HG03103 (cell line): ENCODE results near the gene SNPH.
"Not testable (repeated sequence)": the region's sequence is repeated elsewhere in the genome, so short reads cannot be mapped to it uniquely, and the experiment has no call there.

ENCODE experiments used
- ATAC-seq: cut with Tn5 transposase; IDR thresholded peaks from one replicate; pipeline ENCODE4 v1.9.1; 2021; ENCODE audit warnings: low read depth; ENCODE audit not compliant: unreplicated experiment

Gene SNPH

GRCh38 chr20:1334761-1335160 lies 68.7 kb downstream of the SNPH start:
- no peak for ATAC-seq

DNA sequence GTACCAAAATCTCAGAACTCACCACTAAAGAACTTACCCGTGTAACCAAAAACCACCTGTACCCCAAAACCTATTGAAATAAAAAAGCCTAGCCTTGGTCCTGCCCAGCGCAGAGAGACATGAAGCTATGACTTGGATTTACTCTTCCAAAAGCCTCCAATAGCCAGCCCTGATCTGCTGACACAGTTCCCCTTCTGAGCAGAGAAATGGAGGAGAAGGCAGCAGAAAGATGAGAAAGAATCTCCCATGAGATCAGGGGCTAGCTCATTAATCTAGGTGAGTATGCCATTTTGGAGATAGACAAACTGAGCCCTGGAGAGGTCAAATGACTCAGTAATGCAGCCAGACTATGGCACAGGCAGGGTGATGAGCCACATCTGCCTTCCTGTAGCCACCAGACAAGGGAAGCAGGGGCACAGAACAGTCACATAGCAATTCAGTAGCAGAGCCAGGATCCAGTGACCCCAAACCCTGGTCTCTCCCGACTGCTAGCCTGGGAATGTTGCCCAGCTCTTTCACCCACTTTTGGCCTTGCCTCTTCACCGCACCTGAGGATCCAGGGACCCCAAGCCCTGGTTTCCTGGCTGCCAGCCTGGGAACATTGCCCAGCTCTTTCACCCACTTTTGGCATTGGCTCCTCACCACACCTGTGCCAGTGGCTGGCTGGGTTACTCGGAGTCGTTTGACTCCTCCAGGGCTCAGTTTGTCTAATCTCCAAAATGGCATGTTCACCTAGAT lies 70.0 kb downstream of the SNPH start:
- ATAC-seq: no peak

DNA sequence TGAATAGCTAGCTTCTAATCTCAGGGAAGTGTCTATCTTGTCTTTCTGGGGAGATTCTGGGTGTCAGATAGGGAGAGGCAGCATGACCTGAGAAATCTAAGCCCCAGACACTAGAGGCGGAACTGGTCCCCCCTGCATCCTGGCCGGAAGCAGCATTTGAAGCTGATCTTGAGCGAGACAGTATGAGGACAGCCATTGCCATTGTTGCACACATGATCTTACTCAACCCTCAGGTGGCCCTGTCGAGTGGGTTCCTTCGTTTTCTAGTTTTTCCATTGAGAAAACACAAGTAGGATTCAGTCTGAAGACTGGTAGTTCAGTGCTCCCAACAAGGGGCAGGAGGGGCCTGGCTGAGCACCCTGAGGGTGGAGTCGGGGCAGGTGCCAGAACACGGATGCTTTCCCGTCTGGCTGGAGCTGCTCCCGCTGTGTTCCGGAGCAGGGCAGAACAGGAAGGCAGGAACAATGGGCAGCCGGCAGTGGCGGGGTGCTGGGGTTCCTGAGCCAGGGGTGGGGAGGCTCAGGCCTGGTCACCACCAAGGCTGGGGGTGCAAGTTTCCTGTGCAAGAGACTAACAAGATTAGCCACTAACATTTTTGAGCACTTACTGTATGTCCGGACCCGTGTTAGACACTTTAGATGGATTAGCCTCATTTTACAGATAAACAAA lies 70.7 kb downstream of the SNPH start:
- no peak for ATAC-seq

- no peak for ATAC-seq
These were observed 71.3 kb downstream of the SNPH start for GRCh38 chr20:1337441-1337840.

- no peak for ATAC-seq
These were observed 72.0 kb downstream of the SNPH start for GRCh38 chr20:1338096-1338495.

DNA sequence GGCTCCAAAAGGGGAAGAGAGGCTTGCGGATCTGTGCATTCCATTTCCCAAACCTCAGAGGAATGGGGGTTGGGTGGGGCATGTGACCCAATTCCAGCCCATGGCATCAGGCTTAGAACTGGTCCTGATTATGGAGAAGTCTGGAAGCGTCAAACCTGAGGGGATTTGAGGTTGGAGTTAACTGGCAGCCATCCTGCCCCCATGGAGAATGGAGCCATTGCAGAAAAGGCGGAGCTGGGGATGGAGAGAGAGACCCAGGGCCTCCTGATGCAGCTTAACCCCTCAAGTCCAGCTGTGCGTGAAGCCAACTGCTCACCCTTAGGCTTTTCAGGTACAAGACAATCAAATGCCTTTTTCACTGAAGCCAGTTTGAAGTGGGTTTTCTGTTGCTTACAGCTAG lies 72.7 kb downstream of the SNPH start:
- ATAC-seq: no peak

DNA sequence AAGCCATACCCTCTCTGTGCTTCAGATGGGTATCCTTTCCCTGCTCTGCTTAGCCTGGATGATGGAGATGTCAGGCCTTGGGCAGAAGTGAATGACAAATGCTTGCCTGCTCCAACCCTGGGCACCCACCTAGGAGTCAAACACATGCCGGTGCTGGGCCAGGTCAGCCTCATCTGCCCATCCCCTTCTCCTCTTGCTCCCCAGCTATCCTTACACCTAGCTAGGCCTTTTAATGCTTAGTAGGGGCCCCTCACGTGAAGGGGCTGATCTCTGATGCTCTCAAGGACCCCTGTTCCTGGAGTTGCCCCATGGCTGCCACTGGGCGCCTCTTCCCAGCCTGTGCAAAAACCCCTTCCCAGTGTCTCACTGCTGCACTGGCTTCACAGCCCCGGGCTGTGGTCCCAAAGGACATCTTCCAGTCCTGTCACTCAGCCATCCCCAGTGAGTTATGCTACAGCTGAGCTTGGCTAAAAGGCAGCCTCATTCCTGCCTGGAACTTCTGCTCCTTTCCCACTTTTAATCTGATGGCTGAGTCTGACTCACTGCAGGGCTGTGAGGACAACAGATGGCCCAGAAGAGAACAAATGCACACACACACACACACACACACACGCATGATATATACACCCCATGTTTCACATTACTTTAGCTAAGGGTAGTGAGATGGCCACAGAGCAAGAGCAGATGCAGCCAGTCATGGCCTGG lies 75.6 kb downstream of the SNPH start:
- no peak for ATAC-seq

DNA sequence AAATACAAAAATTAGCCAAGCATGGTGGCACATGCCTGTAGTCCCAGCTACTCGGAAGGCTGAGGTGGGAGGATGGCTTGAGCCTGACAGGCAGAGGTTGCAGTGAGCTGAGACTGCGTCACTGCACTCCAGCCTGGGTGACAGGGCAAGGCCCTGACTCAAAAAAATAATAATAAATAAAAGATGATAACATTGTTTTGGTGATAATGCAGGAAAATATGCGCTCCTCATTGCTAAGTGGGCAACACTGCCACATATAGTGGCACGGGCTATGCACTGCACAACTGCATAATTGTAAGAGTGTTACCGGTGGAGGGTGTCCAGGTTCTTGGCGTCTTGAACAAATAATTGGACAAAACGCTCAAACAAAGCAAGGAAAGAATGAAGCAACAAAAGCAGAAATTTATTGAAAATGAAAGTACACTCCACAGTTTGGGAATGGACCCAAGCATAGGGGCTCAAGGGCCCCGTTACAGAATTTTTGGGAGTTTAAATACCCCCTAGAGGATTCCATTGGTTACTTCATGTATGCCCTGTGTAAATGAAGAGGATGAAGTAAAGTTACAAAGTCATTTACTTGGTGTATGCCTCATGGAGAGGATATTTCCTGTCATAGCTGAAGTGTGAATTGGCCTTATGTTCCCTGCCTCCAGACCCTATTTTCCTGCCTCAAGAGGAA lies 77.5 kb downstream of the SNPH start:
- ATAC-seq: not testable (repeated sequence)

DNA sequence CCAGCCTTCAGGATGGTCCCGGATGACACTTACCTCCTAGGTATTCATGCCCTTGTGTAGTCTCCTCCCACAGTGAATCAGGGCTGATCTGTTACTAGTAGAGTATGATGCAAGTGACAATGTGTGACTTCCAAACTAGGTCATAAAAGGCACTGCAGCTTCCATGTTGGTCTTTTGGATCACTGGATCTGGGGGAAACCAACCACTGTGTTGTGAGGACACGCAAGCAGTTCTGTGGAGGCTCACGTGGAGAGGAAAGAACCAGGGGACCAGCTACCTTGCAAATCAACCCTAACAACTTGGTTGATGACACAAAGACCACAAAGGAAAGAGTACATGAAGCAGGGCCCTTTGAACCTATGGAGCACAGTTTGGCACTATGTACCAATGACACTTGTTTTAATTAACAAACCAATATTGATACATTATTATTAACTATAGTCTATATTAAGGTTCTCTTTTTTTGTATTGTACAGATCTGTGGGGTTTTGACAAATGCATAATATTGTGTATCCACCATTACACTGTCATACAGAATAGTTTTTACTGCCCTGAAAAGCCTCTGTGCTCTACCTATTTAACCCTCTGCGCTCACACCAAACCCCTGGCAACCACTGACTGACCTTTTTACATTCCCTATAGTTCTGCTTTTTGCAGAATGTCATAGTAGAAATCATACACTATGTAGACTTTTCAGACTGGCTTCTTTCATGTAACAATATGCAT lies 79.1 kb downstream of the SNPH start:
- ATAC-seq: no peak

DNA sequence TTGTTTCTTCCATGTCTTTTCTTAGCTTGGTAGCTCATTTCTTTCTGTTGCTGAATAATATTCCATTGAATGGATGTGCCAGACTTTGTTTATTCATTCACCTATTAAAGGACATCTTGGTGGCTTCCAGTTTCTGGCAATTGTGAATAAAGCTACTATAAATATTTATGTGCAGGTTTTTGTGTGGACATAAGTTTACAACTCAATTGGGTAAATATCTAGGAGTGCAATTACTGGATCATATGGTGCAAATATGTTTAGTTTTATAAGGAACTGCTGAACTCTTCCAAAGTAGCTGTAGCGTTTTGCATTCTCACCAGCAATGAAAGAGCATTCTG lies 79.6 kb downstream of the SNPH start:
- ATAC-seq: no peak

DNA sequence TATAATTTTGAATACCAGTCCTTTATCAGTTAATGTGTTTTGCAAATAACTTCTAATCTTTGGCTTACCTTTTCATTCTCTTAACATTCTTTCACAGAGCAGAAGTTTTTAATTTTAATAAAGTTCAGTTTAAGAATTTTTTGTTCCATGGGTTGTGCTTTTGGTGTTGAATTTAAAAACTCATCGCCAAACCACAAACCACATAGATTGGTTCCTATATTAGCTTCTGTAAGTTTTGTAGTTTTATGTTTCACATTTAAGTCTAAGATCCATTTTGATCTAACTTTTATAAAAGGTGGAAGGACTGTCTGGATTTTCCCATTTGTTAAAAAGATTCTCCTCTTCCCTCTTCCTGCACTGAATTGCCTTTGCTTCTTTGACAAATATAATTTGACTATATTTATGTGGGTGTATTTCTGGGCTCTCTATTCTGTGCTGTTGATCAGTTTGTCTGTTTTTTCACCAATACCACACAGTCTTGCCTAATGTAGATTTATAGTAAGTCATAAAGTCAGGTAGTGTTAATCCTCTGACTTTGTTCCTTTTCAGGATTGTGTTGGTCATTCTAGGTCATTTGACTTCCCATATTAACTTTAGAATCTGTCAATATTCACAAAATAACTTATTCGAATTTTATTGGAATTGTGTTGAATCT lies 80.3 kb downstream of the SNPH start:
- ATAC-seq: no peak

DNA sequence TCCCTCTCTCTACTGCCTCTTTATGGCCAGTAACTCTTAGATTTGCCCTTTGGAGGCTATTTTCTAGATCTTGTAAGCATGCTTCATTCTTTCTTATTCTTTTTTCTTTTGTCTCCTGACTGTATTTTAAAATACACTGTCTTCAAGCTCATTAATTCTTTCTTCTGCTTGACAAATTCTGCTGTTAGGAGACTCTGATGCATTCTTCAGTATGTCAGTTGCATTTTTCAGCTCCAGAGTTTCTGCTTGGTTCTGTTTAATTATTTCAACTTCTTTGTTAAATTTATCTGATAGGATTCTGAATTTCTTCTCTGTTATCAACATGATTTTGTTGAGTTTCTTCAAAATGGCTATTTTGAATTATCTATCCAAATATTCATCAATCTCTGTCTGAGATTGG lies 87.9 kb downstream of the SNPH start:
- ATAC-seq: no peak

DNA sequence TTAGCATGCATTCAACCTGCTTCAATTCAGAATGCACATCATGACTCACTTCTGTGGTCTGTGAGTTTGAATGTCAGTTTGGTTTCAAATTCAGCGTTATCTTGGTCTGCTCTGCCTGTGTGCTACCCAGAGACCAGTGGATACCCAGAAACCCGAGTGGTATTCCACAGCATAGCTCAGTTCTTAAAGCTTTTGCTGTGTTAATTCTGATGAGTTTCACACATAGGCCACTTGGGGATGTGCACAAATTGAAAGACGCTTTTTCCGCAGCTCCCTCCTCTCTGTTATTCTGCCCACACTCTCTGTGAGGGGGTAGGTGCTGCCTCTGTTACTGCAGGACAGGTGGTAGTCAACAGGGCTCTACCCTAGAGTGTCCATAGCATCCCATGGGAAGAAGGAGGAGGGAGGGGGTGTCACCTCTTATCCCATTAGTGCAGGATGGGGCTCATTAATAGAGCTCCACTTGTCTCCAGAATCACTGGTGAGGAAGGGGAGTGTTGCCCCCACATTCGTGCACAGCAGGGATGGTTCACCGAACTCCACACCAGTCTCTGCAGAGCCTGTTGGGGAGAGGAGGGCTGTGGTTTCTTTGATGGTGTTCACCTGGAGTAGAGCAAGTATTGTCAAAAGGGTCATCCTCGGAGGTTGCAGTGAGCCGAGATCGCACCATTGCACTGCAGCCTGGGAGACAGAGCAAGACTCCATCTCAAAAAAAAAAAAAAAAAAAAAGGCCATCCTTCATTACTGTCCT lies 92.0 kb downstream of the SNPH start:
- ATAC-seq: no peak
